Measurements from ENCODE around the gene EDEM1.
"Not testable (repeated sequence)": the region's sequence is repeated elsewhere in the genome, so short reads cannot be mapped to it uniquely, and the experiment has no call there.

Gene EDEM1

DNA sequence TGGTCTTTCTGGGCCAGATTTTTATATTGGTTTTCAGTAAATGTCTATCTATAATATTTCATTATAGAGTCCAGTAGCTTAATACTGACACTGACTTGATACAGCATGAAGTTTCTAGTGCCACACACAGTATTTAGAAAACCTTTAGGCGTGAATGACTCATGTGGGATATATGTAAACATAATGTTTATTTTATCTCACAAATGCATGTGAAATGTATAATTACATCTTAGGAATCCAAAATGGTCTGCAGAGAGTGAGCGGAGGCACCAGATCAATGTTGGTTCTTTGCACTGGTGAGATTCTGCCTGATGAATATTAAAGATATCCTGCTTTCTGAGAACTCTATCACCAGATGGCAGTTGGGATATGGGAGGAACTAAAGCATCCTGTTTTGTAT, 8.5 kb upstream of the EDEM1 start:
- DNase-seq (ENCODE audit: low read depth) = not testable (repeated sequence)

GRCh38 chr3:5181469-5182141, 5.9 kb upstream of the EDEM1 start:
- no peak for DNase-seq (ENCODE audit: low read depth)

- DNase-seq (ENCODE audit: low read depth) = not testable (repeated sequence)
These were observed 3.8 kb upstream of the EDEM1 start for GRCh38 chr3:5183714-5184113.

GRCh38 chr3:5184499-5184898, 3.0 kb upstream of the EDEM1 start:
- DNase-seq (ENCODE audit: low read depth) = no peak

DNA sequence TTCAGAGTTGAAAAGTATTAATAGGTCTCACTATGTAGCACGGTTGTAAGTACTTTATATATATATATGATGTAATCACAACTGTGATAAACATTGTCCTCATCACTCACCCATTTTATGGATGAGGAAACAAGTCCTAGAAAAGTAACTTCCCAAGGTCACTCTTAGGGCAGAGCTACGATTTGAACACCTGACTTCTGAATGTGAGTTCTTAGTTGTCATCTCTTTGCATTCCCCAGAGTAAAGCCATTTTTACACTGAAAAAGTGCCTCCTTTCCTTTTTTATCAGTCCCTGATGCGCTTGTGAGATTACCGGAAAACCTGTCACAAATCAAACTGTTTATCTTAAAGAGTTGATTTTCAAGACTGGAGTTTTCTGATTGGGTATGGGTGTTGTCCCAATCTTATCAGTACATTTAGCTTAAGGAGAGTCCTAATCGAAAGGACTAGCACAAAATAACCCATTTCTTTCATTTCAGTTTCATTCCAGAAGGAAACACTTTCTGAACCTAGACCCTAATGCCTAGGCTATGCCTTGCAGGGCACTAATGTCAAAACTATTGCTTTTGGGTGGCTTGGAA, 2.3 kb upstream of the EDEM1 start:
- DNase-seq (ENCODE audit: low read depth) = no peak

GRCh38 chr3:5186089-5186857, 1.2 kb upstream of the EDEM1 start:
- DNase-seq (ENCODE audit: low read depth) = no peak

DNA sequence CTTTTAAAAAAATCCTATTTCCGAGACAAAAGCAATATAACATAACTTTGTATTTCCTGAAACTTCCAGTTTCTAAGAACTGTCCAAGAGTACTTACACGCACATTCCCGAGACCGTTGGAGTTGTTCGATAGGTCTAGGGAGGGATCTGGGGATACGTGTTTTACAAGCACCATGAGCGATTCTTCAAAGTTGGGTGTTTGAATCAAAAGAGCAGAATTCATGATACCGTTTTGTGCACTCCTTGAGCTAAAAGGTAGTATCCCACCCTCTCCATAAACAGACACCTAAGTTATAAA, 700 bp upstream of the EDEM1 start:
- no peak for DNase-seq (ENCODE audit: low read depth)

- DNase-seq (ENCODE audit: low read depth) = peak; percentile 51
These were observed 462 bp downstream of the EDEM1 start for GRCh38 chr3:5187920-5188418.

DNA sequence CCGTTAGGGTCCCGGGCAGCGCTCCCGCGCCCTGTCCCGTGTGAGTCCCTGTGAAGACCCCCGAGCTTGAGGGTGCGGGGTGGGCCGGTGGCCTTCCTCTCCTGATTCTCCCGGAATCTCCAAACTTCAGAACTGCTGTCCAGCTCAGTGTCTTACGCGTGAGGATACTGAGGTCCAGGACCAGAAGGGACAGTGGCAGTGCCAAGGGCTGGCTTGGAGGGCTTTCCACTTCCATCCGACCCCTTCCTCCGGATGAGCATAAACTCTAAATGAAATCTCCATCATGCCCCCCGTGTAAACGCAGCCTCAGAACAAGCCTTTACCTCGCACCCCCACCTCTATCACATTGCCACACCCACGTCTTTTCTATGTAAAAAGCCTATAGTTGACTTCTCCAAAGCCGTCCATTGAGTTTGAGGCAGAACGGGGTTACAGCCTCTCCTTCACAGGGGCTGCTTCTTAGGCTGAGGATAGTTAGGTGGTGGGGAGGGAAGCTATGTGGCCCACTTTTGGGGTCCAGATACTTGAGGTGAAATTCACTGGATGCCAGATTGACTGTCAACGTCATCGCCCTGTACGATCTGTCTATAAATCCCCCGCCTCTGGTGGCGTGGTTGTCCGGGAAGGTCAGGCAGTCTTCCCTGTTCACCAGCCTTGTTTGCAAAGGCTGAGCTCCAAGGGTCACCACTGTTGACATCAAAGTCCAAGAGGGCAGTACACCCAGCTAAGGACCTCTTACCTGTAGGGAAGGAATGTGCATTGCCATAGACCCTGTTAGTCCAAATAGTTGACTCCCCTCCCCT, 1.1 kb downstream of the EDEM1 start:
- no peak for DNase-seq (ENCODE audit: low read depth)

- DNase-seq (ENCODE audit: low read depth) = no peak
These were observed 2.8 kb downstream of the EDEM1 start for GRCh38 chr3:5190147-5190791.

DNA sequence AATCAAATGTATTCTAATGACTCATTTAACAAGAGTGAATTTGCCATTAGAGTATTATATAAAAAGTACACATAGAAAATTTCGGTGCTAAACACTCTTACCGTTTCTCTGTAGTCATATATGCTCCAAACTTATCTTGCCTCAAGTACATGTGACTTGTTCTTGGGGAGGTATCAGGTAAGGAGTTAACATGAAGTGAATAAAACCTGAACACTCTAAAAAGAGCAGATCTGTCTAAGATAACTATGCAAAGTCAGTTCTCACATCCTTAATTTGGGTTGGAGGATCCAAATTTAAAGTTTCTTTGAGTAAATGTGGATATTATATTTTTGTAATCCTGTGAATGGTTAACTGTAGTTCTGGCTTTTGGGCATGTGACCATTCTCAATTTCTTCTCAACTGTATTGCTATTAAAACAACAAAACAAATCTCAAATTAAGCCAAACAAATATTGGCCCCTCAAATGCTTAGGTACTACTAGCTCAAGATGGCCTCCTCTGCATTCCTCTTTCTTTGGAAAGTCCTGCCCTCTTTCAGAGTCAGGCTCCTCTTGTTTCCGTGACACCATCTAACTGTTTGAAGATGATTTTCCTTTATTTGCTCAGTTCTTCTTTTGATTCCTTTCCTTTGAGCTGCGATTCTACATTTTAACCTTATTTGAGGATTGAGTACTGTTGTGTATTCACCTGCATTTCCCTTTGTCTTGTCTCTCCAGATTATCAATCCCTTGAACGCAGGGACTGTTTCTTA, 4.2 kb downstream of the EDEM1 start:
- no peak for DNase-seq (ENCODE audit: low read depth)

GRCh38 chr3:5192571-5193365, 5.3 kb downstream of the EDEM1 start:
- no peak for DNase-seq (ENCODE audit: low read depth)

DNA sequence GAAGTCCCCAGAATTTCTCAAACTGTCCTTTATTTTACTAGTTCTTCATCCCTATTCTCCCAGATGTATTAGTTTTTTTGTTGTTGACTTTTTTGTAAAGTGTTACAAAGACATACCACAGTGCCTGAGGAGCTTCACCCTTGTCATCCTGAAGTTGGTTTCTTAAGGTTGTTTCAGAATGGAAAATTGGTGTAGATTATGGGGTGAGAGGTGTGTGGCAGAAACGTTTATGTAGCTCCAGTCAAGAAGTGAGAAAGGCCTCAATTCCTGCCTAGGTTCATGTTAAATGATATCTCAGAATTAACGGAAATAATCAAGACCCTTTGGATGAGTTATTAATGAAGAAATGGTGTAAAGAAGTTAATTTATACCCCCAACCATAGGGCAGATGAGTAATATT, 6.8 kb downstream of the EDEM1 start:
- no peak for DNase-seq (ENCODE audit: low read depth)

DNA sequence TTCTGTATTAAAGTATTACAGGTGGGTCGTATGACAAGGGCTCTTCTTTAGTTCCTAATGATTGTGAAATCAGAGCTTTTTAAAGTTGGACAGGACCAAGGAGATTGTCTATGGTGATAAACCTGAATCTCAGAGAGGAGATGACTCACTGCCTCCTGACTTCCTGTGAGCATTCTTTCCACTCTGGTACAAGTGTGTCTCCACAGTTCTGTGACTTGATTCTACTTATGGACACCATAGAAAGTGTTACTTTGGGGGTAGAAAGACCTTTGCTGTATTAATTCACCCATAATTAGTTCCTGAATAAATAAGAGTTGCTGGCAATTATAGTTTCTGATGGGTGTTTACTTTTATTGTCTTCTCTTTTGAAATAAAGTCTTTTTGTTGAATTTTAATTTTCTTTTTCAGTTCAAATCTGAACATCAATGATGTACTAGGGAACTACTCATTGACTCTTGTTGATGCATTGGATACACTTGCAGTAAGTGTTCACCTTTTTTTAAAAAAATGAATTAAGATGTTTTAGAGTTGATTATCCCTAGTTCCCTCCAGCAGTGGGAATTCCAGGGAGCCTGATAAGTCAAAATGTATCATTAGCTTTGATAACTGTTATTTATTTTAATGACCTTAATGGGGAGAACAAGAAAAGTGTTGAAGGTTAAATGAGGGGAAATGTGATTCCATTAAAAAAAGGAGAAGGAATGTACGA, 7.4 kb downstream of the EDEM1 start:
- DNase-seq (ENCODE audit: low read depth) = no peak

GRCh38 chr3:5195605-5196004, 8.1 kb downstream of the EDEM1 start:
- no peak for DNase-seq (ENCODE audit: low read depth)

DNA sequence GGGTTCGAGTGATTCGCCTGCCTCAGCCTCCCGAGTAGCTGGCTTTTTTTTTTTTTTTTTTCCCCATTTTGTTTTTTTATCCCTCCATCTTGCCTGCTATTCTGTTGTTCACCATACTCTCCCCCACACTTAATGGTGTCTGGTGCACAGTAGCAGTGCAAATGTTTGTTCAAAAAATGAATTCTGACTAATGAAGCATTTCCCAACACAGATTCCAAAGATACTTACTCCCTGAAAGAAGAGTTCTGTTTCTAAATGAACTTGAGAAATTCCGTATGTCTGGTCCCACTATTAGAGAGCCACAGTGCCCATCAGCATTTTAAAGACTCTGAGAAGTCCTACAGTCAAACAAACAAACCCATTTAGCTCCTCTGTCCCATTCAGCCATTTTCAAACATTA, 9.5 kb downstream of the EDEM1 start:
- no peak for DNase-seq (ENCODE audit: low read depth)

- no peak for DNase-seq (ENCODE audit: low read depth)
These were observed 10.2 kb downstream of the EDEM1 start for GRCh38 chr3:5197470-5198312.

GRCh38 chr3:5198313-5198677, 10.8 kb downstream of the EDEM1 start:
- DNase-seq (ENCODE audit: low read depth) = no peak
